RWPE2 (cell line): Measurements from ENCODE around the gene NDFIP1.
A peak's percentile ranks its signal among the peaks of the same experiment; 100 is the strongest.

Experiments used
- ATAC-seq: fragments of 200-7000 bp; cut with Tn5 transposase; 3 replicates; pipeline ENCODE4 v1.9.1; 2021; ENCODE audit warnings: low read depth
- DNase-seq: peaks from one replicate; pipeline ENCODE4 v3.0.0-alpha.2; 2020; ENCODE audit warnings: low spot score
- H3K27ac ChIP-seq: fragments of 450-650 bp; 2 replicates; pipeline ENCODE4 v1.5.1; 2017; ENCODE audit warnings: mild to moderate bottlenecking; ENCODE audit not compliant: poor library complexity, severe bottlenecking
- H3K27me3 ChIP-seq: fragments of 250-450 bp; sonication (Bioruptor Pico); 2 replicates; pipeline ENCODE4 v1.5.1; 2021; ENCODE audit warnings: mild to moderate bottlenecking, moderate library complexity; ENCODE audit not compliant: insufficient read depth, poor library complexity, severe bottlenecking
- H3K36me3 ChIP-seq: fragments of 250-450 bp; sonication (Bioruptor Pico); 2 replicates; pipeline ENCODE4 v1.5.1; 2020; ENCODE audit warnings: low read depth, mild to moderate bottlenecking, moderate library complexity
- H3K4me1 ChIP-seq: fragments of 250-450 bp; sonication (Bioruptor Pico); 2 replicates; pipeline ENCODE4 v1.5.1; 2021; ENCODE audit warnings: mild to moderate bottlenecking, moderate library complexity; ENCODE audit not compliant: insufficient read depth, poor library complexity, severe bottlenecking
- H3K4me3 ChIP-seq: fragments of 250-450 bp; sonication (Bioruptor Pico); 2 replicates; pipeline ENCODE4 v1.5.1; 2021; ENCODE audit warnings: mild to moderate bottlenecking, moderate library complexity; ENCODE audit not compliant: severe bottlenecking
- H3K9me3 ChIP-seq: fragments of 250-450 bp; sonication (Bioruptor Pico); 2 replicates; pipeline ENCODE4 v1.5.1; 2021; ENCODE audit warnings: mild to moderate bottlenecking, moderate library complexity; ENCODE audit not compliant: severe bottlenecking
- TF ChIP-seq, protein P1 (sequence below): fragments of 450-650 bp; IDR thresholded peaks from one replicate; pipeline ENCODE4 v1.5.1; 2017; ENCODE audit warnings: mild to moderate bottlenecking, moderate library complexity; ENCODE audit not compliant: poor library complexity, severe bottlenecking

Gene NDFIP1

DNA sequence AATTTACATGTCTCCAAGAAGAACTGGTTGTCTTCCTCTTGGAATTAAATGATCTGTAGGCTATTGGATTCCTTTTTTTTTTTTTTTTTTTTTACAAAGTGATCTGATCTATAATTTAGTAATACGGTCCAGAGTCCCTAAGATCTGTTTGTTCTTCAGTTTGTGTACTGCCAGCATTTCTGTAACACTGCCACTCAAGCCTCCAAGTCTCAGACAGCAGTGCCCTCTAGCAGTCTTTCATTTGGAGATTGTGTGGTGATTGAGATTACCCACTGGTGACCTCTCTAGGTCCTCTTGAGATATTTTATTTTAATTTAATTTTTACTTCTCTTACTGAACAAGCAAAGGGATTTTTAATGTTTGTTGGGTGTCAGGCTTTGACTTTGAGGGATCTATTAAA is 40.8 kb downstream of the NDFIP1 start:
- DNase-seq (no peak), ATAC-seq (no peak)
- H3K9me3 ChIP-seq = no peaks in the 10 kb centered on the region
- H3K4me1 ChIP-seq = no peaks in the 10 kb centered on the region
- H3K4me3 ChIP-seq = no peak overlapping the region
- H3K27me3 ChIP-seq = no peaks in the 10 kb centered on the region
- TF ChIP-seq, protein P1, sequence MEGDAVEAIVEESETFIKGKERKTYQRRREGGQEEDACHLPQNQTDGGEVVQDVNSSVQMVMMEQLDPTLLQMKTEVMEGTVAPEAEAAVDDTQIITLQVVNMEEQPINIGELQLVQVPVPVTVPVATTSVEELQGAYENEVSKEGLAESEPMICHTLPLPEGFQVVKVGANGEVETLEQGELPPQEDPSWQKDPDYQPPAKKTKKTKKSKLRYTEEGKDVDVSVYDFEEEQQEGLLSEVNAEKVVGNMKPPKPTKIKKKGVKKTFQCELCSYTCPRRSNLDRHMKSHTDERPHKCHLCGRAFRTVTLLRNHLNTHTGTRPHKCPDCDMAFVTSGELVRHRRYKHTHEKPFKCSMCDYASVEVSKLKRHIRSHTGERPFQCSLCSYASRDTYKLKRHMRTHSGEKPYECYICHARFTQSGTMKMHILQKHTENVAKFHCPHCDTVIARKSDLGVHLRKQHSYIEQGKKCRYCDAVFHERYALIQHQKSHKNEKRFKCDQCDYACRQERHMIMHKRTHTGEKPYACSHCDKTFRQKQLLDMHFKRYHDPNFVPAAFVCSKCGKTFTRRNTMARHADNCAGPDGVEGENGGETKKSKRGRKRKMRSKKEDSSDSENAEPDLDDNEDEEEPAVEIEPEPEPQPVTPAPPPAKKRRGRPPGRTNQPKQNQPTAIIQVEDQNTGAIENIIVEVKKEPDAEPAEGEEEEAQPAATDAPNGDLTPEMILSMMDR = peak; percentile 12
- no peak overlapping the region for H3K27ac ChIP-seq
- H3K36me3 ChIP-seq = peaks cover 75% of the 10 kb centered on the region

- TF ChIP-seq, protein P1 = no peak
- peaks cover 69% of the 10 kb centered on the region for H3K36me3 ChIP-seq
- H3K27ac ChIP-seq = no peak overlapping the region
- ATAC-seq (no peak), DNase-seq (no peak)
- no peaks in the 10 kb centered on the region for H3K4me1 ChIP-seq
- no peak overlapping the region for H3K4me3 ChIP-seq
- H3K9me3 ChIP-seq = no peaks in the 10 kb centered on the region
- no peaks in the 10 kb centered on the region for H3K27me3 ChIP-seq
These were observed 41.9 kb downstream of the NDFIP1 start for GRCh38 chr5:142150431-142150830.

DNA sequence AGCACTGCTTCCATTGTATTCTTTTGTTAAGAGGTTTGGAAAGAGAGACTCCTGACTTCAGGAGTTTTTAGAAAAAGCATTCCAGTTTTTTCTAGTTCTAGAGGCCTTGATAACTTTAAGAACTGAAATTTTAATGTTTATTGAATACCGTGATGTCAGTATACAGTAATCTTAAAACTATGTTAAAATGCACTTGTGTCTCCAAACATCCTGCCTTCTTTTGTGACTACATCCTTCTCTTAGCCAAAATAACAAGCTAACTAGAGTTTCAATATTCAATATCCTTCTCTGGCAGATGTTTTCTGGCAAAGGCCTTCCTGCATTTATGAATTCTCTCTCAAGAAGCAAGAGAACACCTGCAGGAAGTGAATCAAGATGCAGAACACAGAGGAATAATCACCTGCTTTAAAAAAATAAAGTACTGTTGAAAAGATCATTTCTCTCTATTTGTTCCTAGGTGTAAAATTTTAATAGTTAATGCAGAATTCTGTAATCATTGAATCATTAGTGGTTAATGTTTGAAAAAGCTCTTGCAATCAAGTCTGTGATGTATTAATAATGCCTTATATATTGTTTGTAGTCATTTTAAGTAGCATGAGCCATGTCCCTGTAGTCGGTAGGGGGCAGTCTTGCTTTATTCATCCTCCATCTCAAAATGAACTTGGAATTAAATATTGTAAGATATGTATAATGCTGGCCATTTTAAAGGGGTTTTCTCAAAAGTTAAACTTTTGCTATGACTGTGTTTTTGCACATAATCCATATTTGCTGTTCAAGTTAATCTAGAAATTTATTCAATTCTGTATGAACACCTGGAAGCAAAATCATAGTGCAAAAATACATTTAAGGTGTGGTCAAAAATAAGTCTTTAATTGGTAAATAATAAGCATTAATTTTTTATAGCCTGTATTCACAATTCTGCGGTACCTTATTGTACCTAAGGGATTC is 43.1 kb downstream of the NDFIP1 start:
- ATAC-seq = peak; percentile 61; the same call in 1 of the 3 replicates
- DNase-seq = no peak
- Histone ChIP-seq H3K36me3 (peaks cover 56% of the 10 kb centered on the region), H3K4me1 (no peaks in the 10 kb centered on the region), H3K4me3 (no peak overlapping the region), H3K27ac (no peak overlapping the region), H3K27me3 (no peaks in the 10 kb centered on the region), H3K9me3 (no peaks in the 10 kb centered on the region)
- TF ChIP-seq, protein P1 = peak; percentile 98

DNA sequence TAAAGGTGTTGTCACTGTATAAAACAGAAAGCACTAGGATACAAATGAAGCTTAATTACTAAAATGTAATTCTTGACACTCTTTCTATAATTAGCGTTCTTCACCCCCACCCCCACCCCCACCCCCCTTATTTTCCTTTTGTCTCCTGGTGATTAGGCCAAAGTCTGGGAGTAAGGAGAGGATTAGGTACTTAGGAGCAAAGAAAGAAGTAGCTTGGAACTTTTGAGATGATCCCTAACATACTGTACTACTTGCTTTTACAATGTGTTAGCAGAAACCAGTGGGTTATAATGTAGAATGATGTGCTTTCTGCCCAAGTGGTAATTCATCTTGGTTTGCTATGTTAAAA is 43.8 kb downstream of the NDFIP1 start:
- ATAC-seq (no peak), DNase-seq (no peak)
- H3K36me3 ChIP-seq = peaks cover 49% of the 10 kb centered on the region
- no peaks in the 10 kb centered on the region for H3K4me1 ChIP-seq
- no peaks in the 10 kb centered on the region for H3K27me3 ChIP-seq
- no peak overlapping the region for H3K27ac ChIP-seq
- no peaks in the 10 kb centered on the region for H3K9me3 ChIP-seq
- TF ChIP-seq, protein P1 = no peak
- H3K4me3 ChIP-seq = no peak overlapping the region
